Gastrocnemius medialis (tissue), 4 donors: ENCODE measurements around the gene BRF1. TPM values are rescaled to one million over a fixed set of nuclear protein-coding genes. Genes with fewer than 3 reads are reported as not detected.

Experiments
- ATAC-seq, 2 donors: fragments of 150-250 bp; one replicate each; pipeline ENCODE4 v1.9.1; 2016
- DNase-seq, 2 donors: peaks; one replicate each; pipeline ENCODE4 v3.0.0-alpha.2; 2019
- H3K27ac ChIP-seq, 4 donors: fragments of 200-600 bp; sonication (generic); 1 replicate in 1 of 4; 2 replicates in 3 of 4; pipeline ENCODE4 v1.5.1; 2016 to 2018; ENCODE audit warnings: mild to moderate bottlenecking in 2 of 4, moderate library complexity in 1 of 4
- H3K27me3 ChIP-seq, 3 donors: fragments of 200-600 bp; sonication (generic) in 2 of 3; 1 replicate in 1 of 3; 2 replicates in 2 of 3; pipeline versions ENCODE4 v1.5.1 to v1.6.0; 2016 to 2019; ENCODE audit warnings: mild to moderate bottlenecking in 1 of 3, moderate library complexity in 1 of 3
- H3K36me3 ChIP-seq, 2 donors: fragments of 200-600 bp; sonication (generic) in 1 of 2; one replicate each; pipeline ENCODE4 v1.5.1; 2017 to 2018
- H3K4me1 ChIP-seq, 2 donors: fragments of 200-600 bp; sonication (generic) in 1 of 2; one replicate each; pipeline ENCODE4 v1.5.1; 2016 to 2017; ENCODE audit warnings: mild to moderate bottlenecking in 2 of 2
- H3K4me3 ChIP-seq, 4 donors: fragments of 200-600 bp; sonication (generic) in 3 of 4; 1 replicate in 1 of 4; 2 replicates in 3 of 4; pipeline ENCODE4 v1.5.1; 2016 to 2019; ENCODE audit warnings: mild to moderate bottlenecking in 2 of 4
- H3K9me3 ChIP-seq, 3 donors: fragments of 200-600 bp; sonication (generic) in 2 of 3; 1 replicate in 1 of 3; 2 replicates in 2 of 3; pipeline ENCODE4 v1.5.1; 2016 to 2019
- POLR2A ChIP-seq, 2 donors: fragments of 450-650 bp; IDR thresholded peaks; one replicate each; pipeline ENCODE4 v1.6.1; 2017; ENCODE audit warnings: antibody characterized with exemption in 2 of 2, mild to moderate bottlenecking in 2 of 2, moderate library complexity in 2 of 2
- in situ Hi-C, 4 donors: fragments of 200-750 bp; cut with MboI; loops; one replicate each; pipeline versions ENCODE4 v1.15.0 to v1.8.0; 2017; ENCODE audit warnings: low sequenced_read_pairs in 4 of 4
- intact Hi-C: fragments of 100-400 bp; cut with DNase I; formaldehyde crosslinking; loops from one replicate; pipeline ENCODE4 v1.15.1; 2023; ENCODE audit warnings: low total_unique reads
- total RNA-seq, 4 donors: library from RNA; depleted of rRNA; stranded (reverse); fragments of >200 nt; gene quantifications; one replicate each; pipeline versions ENCODE4 v1.1.0 to v1.2.3, GENCODE V29; 2016
- TF ChIP-seq, protein P1 (sequence below), 5 experiments: fragments of 450-650 bp in 3 of 5; fragments of 200-600 bp in 2 of 5; sonication (generic) in 2 of 5; IDR thresholded peaks in 4 of 5; conservative IDR thresholded peaks in 1 of 5; 1 replicate in 4 of 5; 2 replicates in 1 of 5; pipeline ENCODE4 v1.5.1; 2016 to 2019; ENCODE audit warnings: antibody characterized with exemption in 5 of 5, mild to moderate bottlenecking in 3 of 5, moderate library complexity in 3 of 5

Gene BRF1
- total RNA-seq, 4 donors from 2014 or later: 19.5 to 27.4 (median 21.4) TPM

DNA sequence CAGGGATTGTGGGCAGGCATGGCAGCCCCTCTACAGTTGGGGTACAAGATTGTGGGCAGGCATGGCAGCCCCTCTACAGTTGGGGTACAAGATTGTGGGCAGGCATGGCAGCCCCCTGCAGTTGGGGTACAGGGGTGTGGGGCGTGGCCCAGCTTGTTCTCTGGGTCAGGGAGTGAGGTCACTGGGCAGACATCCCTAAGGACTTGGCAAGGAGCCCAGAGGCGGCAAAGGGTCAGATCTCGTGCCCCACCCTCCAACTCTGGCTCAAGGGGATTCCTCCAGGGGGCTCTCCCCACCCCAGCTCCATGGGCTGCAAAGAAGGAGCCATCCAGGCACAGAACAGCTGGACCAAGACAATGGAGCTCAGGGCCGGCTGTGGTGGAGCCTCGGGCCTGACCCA is 93.9 kb downstream of the BRF1 start:
- no peak for TF ChIP-seq POLR2A (IDR thresholded peaks at IDR 0.05)
- TF ChIP-seq, protein P1, sequence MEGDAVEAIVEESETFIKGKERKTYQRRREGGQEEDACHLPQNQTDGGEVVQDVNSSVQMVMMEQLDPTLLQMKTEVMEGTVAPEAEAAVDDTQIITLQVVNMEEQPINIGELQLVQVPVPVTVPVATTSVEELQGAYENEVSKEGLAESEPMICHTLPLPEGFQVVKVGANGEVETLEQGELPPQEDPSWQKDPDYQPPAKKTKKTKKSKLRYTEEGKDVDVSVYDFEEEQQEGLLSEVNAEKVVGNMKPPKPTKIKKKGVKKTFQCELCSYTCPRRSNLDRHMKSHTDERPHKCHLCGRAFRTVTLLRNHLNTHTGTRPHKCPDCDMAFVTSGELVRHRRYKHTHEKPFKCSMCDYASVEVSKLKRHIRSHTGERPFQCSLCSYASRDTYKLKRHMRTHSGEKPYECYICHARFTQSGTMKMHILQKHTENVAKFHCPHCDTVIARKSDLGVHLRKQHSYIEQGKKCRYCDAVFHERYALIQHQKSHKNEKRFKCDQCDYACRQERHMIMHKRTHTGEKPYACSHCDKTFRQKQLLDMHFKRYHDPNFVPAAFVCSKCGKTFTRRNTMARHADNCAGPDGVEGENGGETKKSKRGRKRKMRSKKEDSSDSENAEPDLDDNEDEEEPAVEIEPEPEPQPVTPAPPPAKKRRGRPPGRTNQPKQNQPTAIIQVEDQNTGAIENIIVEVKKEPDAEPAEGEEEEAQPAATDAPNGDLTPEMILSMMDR (IDR thresholded peaks at IDR 0.05 in 4 of 5, conservative IDR thresholded peaks at IDR 0.05 in 1 of 5): no peak
- H3K4me3 ChIP-seq: no peak overlapping the region
- H3K27me3 ChIP-seq: no peaks in the 10 kb centered on the region
- H3K4me1 ChIP-seq: peaks cover 3 to 30% of the 10 kb centered on the region in 2 donors
- DNase-seq (no peak), ATAC-seq (no peak)
- H3K27ac ChIP-seq: no peak overlapping the region
- H3K36me3 ChIP-seq: peaks cover 0 to 12% of the 10 kb centered on the region in 2 donors
- intact Hi-C loops (no loop called here), in situ Hi-C loops (loop anchor here in 1 of 4 donors (25.0 kb wide), 1 partner anchor 130 kb away; no protein-coding TSS in a partner anchor)
- H3K9me3 ChIP-seq: no peaks in the 10 kb centered on the region

DNA sequence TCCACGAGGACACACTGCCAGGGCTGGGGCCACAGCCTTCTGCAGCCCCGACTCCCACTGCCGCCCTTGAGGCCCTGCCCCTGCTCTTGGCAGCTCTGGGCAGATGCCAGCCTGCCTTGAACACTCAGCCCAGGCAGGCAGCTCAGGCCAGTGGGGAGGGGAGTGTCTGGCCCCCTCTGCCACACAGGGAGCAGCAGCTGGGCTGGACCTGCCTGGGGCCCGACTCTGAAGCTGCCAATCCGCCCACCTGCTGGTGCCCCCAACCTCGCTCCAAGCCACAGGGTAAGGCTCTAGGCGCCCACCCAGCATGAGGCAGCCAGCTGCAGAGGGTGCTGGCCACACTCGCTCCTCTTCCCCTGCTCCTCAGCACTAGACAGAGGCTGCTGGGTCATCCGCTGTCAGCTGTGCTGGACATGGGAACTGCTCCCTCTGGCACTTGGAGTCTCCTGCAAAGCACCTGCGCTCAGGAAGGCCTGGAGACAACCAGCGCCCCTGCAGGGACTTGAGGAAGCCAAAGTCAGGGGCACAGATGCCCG is 95.1 kb downstream of the BRF1 start:
- ATAC-seq: no peak
- peaks cover 0 to 3% (median 2%) of the 10 kb centered on the region in 3 donors for H3K27me3 ChIP-seq
- H3K4me3 ChIP-seq: no peak overlapping the region
- DNase-seq: no peak
- H3K4me1 ChIP-seq: peaks cover 3 to 30% of the 10 kb centered on the region in 2 donors
- H3K9me3 ChIP-seq: no peaks in the 10 kb centered on the region
- in situ Hi-C loops: loop anchor here in 1 of 4 donors (25.0 kb wide), 1 partner anchor 132 kb away; no protein-coding TSS in a partner anchor
- no peak overlapping the region for H3K27ac ChIP-seq
- peaks cover 0 to 12% of the 10 kb centered on the region in 2 donors for H3K36me3 ChIP-seq
- intact Hi-C loops: no loop called here
- TF ChIP-seq, protein P1 (IDR thresholded peaks at IDR 0.05 in 4 of 5, conservative IDR thresholded peaks at IDR 0.05 in 1 of 5): no peak
- TF ChIP-seq POLR2A (IDR thresholded peaks at IDR 0.05): no peak

DNA sequence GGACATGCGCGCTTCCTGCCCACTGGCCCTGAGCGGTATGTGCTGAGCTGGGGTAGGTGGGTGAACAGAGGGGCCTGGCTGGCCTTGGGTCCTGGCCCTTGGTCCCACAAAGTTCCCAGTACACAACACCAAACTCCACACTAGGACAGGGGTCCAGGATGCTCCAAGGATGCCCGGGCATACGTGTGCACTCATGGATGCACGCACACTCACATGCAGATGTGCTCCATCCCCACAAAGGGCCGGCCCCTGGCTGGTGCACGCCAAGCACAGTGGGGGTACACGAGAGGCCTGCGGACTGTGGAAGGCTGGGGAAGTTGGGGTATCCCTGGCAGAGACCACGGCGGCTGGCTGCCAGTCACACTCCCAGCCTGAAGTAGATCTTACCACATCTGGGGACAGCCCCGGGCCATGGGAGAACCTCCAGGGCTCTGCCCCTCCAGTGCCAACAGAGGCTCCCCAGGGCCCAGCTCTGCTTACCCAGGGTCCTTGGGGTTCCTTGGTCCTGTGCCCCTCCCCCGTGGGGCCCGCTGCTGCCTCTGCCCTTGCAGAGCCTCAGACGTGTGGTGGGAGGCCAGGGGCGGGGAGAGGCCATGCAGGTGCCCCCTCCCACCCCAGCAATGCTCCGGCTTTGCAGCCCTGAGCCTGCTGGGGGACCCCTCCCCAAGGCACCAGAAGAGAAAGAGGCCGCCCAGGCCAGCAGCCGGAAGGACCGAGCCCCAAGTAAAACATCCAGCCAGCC is 95.7 kb downstream of the BRF1 start:
- in situ Hi-C loops: loop anchor here in 1 of 4 donors (25.0 kb wide), 1 partner anchor 132 kb away; no protein-coding TSS in a partner anchor
- no peaks in the 10 kb centered on the region for H3K9me3 ChIP-seq
- no peak for TF ChIP-seq POLR2A (IDR thresholded peaks at IDR 0.05)
- TF ChIP-seq, protein P1 (IDR thresholded peaks at IDR 0.05 in 4 of 5, conservative IDR thresholded peaks at IDR 0.05 in 1 of 5): no peak
- peaks cover 0 to 7% of the 10 kb centered on the region in 2 donors for H3K36me3 ChIP-seq
- H3K27me3 ChIP-seq: peaks cover 0 to 5% (median 4%) of the 10 kb centered on the region in 3 donors
- no peak overlapping the region for H3K27ac ChIP-seq
- no peak overlapping the region for H3K4me3 ChIP-seq
- DNase-seq (no peak), ATAC-seq (peak in 1 of 2 donors; percentile 6)
- peaks cover 3 to 30% of the 10 kb centered on the region in 2 donors for H3K4me1 ChIP-seq
- intact Hi-C loops: loop anchor here (5.0 kb wide), 2 partner anchors 77 to 113 kb away; no protein-coding TSS in a partner anchor

DNA sequence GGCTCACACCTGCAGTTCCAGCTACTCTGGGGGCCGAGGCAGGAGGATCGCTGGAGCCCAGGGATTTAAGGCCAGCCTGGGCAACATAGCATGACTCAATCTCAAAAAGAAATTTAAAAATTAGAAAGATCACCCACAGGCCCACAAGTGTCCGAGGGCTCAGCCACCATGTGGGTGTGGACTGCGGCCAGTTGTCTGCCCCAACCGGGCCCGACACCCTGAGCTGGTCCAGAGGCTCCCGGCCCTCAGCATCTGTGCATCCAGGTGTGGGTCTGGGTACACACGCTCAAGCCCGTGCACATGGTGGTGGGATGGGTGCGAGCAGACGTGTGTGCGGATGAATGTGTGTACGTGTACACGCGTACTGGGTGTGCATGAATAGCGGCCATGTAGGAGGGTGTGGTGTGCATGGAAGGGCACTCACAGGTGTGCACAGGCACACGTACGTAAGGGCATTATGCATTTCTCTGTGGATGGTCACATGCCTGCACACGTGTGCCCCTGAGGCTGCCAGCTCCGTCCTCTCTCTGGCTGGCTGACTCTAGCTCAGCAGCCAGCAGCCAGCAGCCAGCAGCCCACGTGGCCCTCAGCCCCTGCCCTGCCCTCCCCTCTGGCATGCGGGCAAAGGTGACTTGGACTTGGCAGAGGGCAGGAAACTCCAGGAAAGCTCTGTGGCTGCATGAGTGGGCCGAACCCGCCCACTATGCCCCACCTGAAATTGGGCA is 96.4 kb downstream of the BRF1 start:
- in situ Hi-C loops: loop anchor here in 1 of 4 donors (25.0 kb wide), 1 partner anchor 133 kb away; no protein-coding TSS in a partner anchor
- Histone ChIP-seq H3K4me1 (peaks cover 3 to 30% of the 10 kb centered on the region in 2 donors), H3K27ac (no peak overlapping the region)

More for the DNA sequence above, 96.4 kb downstream of the BRF1 start:
- Histone ChIP-seq H3K36me3 (no peaks in the 10 kb centered on the region), H3K27me3 (peaks cover 0 to 10% (median 4%) of the 10 kb centered on the region in 3 donors), H3K4me3 (no peak overlapping the region), H3K9me3 (no peaks in the 10 kb centered on the region)
- intact Hi-C loops: loop anchor here (5.0 kb wide), 2 partner anchors 78 to 112 kb away; no protein-coding TSS in a partner anchor
- peak in 1 of 2 donors; percentile 61 for DNase-seq
- TF ChIP-seq, protein P1 (IDR thresholded peaks at IDR 0.05 in 4 of 5, conservative IDR thresholded peaks at IDR 0.05 in 1 of 5): peak in 1 of 5 experiments; percentile 9
- TF ChIP-seq POLR2A (IDR thresholded peaks at IDR 0.05): no peak
- ATAC-seq: peak; percentile 33 to 39
